ENCODE measurements around the gene AMY1B.
A peak's percentile ranks its signal among the peaks of the same experiment; 100 is the strongest.
"Not testable (repeated sequence)": the region's sequence is repeated elsewhere in the genome, so short reads cannot be mapped to it uniquely, and the experiment has no call there.

The AMY1B gene

GRCh38 chr1:103696110-103696509 is at the start of gene AMY1B:
AMY1B (minus strand) TSS chr1:103696210; CDS start chr1:103695639, 571 bp downstream.
- H3K27me3 ChIP-seq (ENCODE audit: insufficient read depth, poor library complexity, severe bottlenecking); H3K27ac ChIP-seq (ENCODE audit: poor library complexity, severe bottlenecking); H3K36me3 ChIP-seq (ENCODE audit: low read depth); H3K4me1 ChIP-seq (ENCODE audit: insufficient read depth, poor library complexity, severe bottlenecking); ATAC-seq (ENCODE audit: low read depth); DNase-seq (ENCODE audit: low spot score); H3K4me3 ChIP-seq (ENCODE audit: severe bottlenecking); H3K9me3 ChIP-seq (ENCODE audit: severe bottlenecking): not testable (repeated sequence)

- ATAC-seq (ENCODE audit: low read depth) = peak; percentile 29; the same call in 1 of the 3 replicates
- not testable (repeated sequence) for H3K27me3 ChIP-seq (ENCODE audit: insufficient read depth, poor library complexity, severe bottlenecking); DNase-seq (ENCODE audit: low spot score)
Observed at GRCh38 chr1:103745040-103745439, 49.0 kb upstream of the AMY1B start.

DNA sequence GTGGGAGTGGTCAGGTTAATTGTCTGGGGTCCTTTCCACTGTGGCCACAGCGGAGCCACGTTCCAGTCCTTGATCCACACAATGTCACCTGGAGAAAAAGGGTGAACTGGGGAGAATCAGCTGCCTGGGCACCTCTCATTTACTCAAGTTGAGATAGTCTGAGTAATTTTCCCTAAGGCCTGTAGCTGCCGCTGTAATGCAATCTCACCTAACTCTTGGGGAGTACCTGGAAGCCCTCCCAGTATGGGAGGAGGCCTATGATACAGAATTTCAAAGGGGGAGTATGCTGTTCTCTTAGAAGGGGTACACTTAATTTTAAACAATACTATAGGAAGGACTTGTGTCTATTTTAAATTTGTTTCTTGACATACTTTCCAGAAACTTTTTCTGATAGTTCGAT is 48.4 kb upstream of the AMY1B start:
- H3K36me3 ChIP-seq (ENCODE audit: low read depth); ATAC-seq (ENCODE audit: low read depth); H3K27ac ChIP-seq (ENCODE audit: poor library complexity, severe bottlenecking); DNase-seq (ENCODE audit: low spot score); H3K4me3 ChIP-seq (ENCODE audit: severe bottlenecking); H3K27me3 ChIP-seq (ENCODE audit: insufficient read depth, poor library complexity, severe bottlenecking); H3K9me3 ChIP-seq (ENCODE audit: severe bottlenecking); H3K4me1 ChIP-seq (ENCODE audit: insufficient read depth, poor library complexity, severe bottlenecking): not testable (repeated sequence)

More at GRCh38 chr1:103745040-103745439, 49.0 kb upstream of the AMY1B start:
- H3K9me3 ChIP-seq (ENCODE audit: severe bottlenecking); H3K36me3 ChIP-seq (ENCODE audit: low read depth); H3K27ac ChIP-seq (ENCODE audit: poor library complexity, severe bottlenecking); H3K4me3 ChIP-seq (ENCODE audit: severe bottlenecking); H3K4me1 ChIP-seq (ENCODE audit: insufficient read depth, poor library complexity, severe bottlenecking): not testable (repeated sequence)

DNA sequence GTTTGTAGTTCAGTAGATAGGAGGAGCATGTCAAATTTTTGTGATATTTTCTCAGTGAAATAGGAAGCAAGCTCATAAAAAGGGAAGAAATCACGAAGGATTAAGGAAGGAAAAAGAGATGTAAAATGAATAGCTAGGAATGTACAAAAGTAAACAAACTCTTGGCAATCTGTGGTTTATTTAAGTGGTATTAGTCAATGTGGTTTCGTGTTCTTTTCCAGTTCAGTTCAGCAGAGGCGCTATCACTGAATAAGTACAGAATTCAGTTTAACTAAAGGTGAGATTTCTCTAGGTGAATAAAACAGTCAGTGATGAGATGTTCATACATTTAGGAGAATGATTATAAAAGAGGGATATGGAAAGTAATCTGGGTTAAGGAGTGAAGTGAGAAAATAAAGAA is 42.0 kb upstream of the AMY1B start:
- ATAC-seq (ENCODE audit: low read depth) = peak; percentile 44; the same call in 1 of the 3 replicates
- H3K4me1 ChIP-seq (ENCODE audit: insufficient read depth, poor library complexity, severe bottlenecking); H3K27me3 ChIP-seq (ENCODE audit: insufficient read depth, poor library complexity, severe bottlenecking); H3K4me3 ChIP-seq (ENCODE audit: severe bottlenecking); DNase-seq (ENCODE audit: low spot score); H3K36me3 ChIP-seq (ENCODE audit: low read depth); H3K9me3 ChIP-seq (ENCODE audit: severe bottlenecking); H3K27ac ChIP-seq (ENCODE audit: poor library complexity, severe bottlenecking): not testable (repeated sequence)

GRCh38 chr1:103735334-103735733 is 39.3 kb upstream of the AMY1B start:
- not testable (repeated sequence) for H3K9me3 ChIP-seq (ENCODE audit: severe bottlenecking); H3K27ac ChIP-seq (ENCODE audit: poor library complexity, severe bottlenecking); DNase-seq (ENCODE audit: low spot score); H3K4me3 ChIP-seq (ENCODE audit: severe bottlenecking); H3K4me1 ChIP-seq (ENCODE audit: insufficient read depth, poor library complexity, severe bottlenecking); ATAC-seq (ENCODE audit: low read depth); H3K36me3 ChIP-seq (ENCODE audit: low read depth); H3K27me3 ChIP-seq (ENCODE audit: insufficient read depth, poor library complexity, severe bottlenecking)

DNA sequence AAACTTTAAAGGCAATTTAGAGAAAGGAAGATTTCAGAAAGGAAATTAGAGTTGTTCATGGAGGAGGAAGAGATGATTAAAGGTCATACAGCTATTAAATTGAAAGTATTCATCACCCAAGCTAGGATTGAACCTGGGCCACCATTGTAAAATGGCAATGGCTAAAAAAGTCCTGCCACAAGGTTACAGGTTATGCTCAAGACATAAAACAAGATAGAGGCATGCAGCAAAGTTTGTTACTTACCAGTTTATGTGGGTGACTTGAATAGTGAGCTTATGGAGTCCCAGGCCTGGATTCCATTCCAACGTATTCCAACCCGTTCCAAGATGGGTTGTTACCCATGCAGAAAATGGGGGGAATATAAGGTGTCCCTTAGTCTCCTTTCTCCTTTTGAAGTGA is 25.5 kb upstream of the AMY1B start:
- not testable (repeated sequence) for H3K9me3 ChIP-seq (ENCODE audit: severe bottlenecking); DNase-seq (ENCODE audit: low spot score); H3K4me1 ChIP-seq (ENCODE audit: insufficient read depth, poor library complexity, severe bottlenecking); H3K4me3 ChIP-seq (ENCODE audit: severe bottlenecking); H3K27me3 ChIP-seq (ENCODE audit: insufficient read depth, poor library complexity, severe bottlenecking); H3K36me3 ChIP-seq (ENCODE audit: low read depth); ATAC-seq (ENCODE audit: low read depth); H3K27ac ChIP-seq (ENCODE audit: poor library complexity, severe bottlenecking)

DNA sequence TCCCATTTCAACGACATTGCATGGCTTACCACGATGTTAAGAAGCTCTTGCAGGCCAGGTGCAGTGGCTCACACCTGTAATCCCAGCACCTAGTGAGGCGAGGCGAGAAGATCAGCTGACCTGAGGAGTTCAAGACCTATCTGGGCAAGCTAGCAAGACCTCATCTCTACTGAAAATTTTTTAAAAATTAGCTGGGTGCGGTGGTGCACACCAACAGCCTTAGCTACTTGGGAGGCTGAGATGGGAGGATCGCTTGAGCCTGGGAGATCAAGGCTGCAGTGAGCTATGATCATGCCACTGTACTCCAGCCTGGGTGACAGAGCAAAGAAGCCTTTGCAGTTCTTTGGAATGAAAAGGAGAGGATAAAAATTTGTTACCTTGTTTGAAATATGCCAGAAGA is 21.4 kb upstream of the AMY1B start:
- H3K36me3 ChIP-seq (ENCODE audit: low read depth); H3K4me1 ChIP-seq (ENCODE audit: insufficient read depth, poor library complexity, severe bottlenecking); DNase-seq (ENCODE audit: low spot score); H3K4me3 ChIP-seq (ENCODE audit: severe bottlenecking); H3K27me3 ChIP-seq (ENCODE audit: insufficient read depth, poor library complexity, severe bottlenecking); H3K9me3 ChIP-seq (ENCODE audit: severe bottlenecking); H3K27ac ChIP-seq (ENCODE audit: poor library complexity, severe bottlenecking); ATAC-seq (ENCODE audit: low read depth): not testable (repeated sequence)

DNA sequence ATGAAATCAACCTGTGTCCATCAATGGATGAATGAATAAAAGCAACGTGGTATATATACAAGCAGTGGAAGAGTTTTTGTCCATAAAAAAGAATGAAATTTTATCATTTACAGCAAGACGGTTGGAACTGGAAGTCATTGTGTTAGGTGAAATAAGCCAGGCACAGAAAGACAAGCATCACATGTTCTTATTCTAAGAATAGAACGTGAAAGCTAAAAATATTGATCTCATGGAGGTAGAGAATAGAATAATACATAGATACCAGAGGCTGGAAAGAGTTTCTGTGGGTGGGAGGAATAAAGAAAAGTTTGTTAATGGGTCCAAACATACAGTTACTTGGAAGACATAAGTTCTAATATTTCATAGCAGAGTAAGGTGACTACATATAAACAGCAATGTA is 14.4 kb upstream of the AMY1B start:
- not testable (repeated sequence) for ATAC-seq (ENCODE audit: low read depth); H3K4me1 ChIP-seq (ENCODE audit: insufficient read depth, poor library complexity, severe bottlenecking)

DNA sequence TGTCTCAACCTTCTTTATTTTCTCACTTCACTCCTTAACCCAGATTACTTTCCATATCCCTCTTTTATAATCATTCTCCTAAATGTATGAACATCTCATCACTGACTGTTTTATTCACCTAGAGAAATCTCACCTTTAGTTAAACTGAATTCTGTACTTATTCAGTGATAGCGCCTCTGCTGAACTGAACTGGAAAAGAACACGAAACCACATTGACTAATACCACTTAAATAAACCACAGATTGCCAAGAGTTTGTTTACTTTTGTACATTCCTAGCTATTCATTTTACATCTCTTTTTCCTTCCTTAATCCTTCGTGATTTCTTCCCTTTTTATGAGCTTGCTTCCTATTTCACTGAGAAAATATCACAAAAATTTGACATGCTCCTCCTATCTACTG is 11.7 kb upstream of the AMY1B start:
- ATAC-seq (ENCODE audit: low read depth) = 0 out of 3 replicates have a peak, but pooled peaks have one; percentile 17
- not testable (repeated sequence) for H3K4me3 ChIP-seq (ENCODE audit: severe bottlenecking); DNase-seq (ENCODE audit: low spot score); H3K27ac ChIP-seq (ENCODE audit: poor library complexity, severe bottlenecking); H3K4me1 ChIP-seq (ENCODE audit: insufficient read depth, poor library complexity, severe bottlenecking); H3K27me3 ChIP-seq (ENCODE audit: insufficient read depth, poor library complexity, severe bottlenecking); H3K36me3 ChIP-seq (ENCODE audit: low read depth); H3K9me3 ChIP-seq (ENCODE audit: severe bottlenecking)

More for the DNA sequence above, 14.4 kb upstream of the AMY1B start:
- H3K36me3 ChIP-seq (ENCODE audit: low read depth); DNase-seq (ENCODE audit: low spot score); H3K27me3 ChIP-seq (ENCODE audit: insufficient read depth, poor library complexity, severe bottlenecking); H3K9me3 ChIP-seq (ENCODE audit: severe bottlenecking); H3K4me3 ChIP-seq (ENCODE audit: severe bottlenecking); H3K27ac ChIP-seq (ENCODE audit: poor library complexity, severe bottlenecking): not testable (repeated sequence)

GRCh38 chr1:103701256-103701655 is 5.2 kb upstream of the AMY1B start:
- H3K4me1 ChIP-seq (ENCODE audit: insufficient read depth, poor library complexity, severe bottlenecking); H3K4me3 ChIP-seq (ENCODE audit: severe bottlenecking); DNase-seq (ENCODE audit: low spot score); ATAC-seq (ENCODE audit: low read depth); H3K36me3 ChIP-seq (ENCODE audit: low read depth); H3K9me3 ChIP-seq (ENCODE audit: severe bottlenecking); H3K27ac ChIP-seq (ENCODE audit: poor library complexity, severe bottlenecking); H3K27me3 ChIP-seq (ENCODE audit: insufficient read depth, poor library complexity, severe bottlenecking): not testable (repeated sequence)

DNA sequence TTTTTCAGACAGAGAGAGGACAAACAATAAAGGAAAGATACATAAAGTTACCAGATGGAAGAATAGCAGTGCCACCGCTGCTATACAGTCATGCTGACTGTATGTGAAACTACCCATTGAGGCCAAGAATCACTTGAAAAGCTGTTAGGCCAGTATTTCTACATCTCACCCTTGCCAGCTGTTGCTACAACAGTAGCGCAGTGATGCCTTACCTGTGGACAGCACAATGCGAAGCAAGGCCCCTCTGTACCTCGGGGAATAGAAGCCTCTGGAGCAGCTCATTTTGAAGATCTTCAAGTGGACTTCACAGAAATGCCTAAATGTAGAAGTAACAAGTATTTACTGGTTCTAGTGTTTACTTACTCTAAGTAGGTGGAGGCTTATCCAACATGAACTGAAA is 4.7 kb upstream of the AMY1B start:
- not testable (repeated sequence) for H3K27me3 ChIP-seq (ENCODE audit: insufficient read depth, poor library complexity, severe bottlenecking); H3K4me1 ChIP-seq (ENCODE audit: insufficient read depth, poor library complexity, severe bottlenecking); H3K27ac ChIP-seq (ENCODE audit: poor library complexity, severe bottlenecking); DNase-seq (ENCODE audit: low spot score); H3K36me3 ChIP-seq (ENCODE audit: low read depth); H3K9me3 ChIP-seq (ENCODE audit: severe bottlenecking); H3K4me3 ChIP-seq (ENCODE audit: severe bottlenecking)
- ATAC-seq (ENCODE audit: low read depth) = peak; percentile 29; the same call in 1 of the 3 replicates

DNA sequence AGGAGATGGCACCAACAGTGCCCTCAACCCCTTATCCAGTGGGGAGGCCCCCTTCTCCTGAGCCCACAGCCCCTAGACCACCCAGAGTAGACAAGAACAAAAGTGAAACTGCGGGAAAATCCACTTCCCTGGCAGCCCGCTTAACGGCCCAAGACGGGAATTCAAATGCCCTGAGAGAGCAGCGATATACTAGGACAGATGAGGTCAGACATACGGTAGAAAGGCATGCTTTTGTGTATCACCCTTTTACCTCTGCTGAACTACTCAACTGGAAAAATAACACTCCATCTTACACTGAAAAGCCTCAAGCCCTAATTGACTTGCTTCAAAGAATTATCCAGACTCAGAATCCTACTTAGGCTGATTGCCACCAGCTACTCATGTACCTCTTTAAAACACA is 1.4 kb upstream of the AMY1B start:
- not testable (repeated sequence) for H3K4me1 ChIP-seq (ENCODE audit: insufficient read depth, poor library complexity, severe bottlenecking)

More for the DNA sequence above, 1.4 kb upstream of the AMY1B start:
- H3K27ac ChIP-seq (ENCODE audit: poor library complexity, severe bottlenecking); H3K4me3 ChIP-seq (ENCODE audit: severe bottlenecking); H3K36me3 ChIP-seq (ENCODE audit: low read depth); ATAC-seq (ENCODE audit: low read depth); H3K9me3 ChIP-seq (ENCODE audit: severe bottlenecking); H3K27me3 ChIP-seq (ENCODE audit: insufficient read depth, poor library complexity, severe bottlenecking); DNase-seq (ENCODE audit: low spot score): not testable (repeated sequence)
